HepG2 (cell line): Measurements from ENCODE around the gene BMERB1. TPM values are rescaled to one million over a fixed set of nuclear protein-coding genes. Genes with fewer than 3 reads are reported as not detected.
A peak's percentile ranks its signal among the peaks of the same experiment; 100 is the strongest.

Experiments used
- FOXC1 ChIP-seq: sonication (generic); formaldehyde crosslinking; IDR thresholded peaks from 2 replicates; pipeline ENCODE4 v1.8.0; 2022; ENCODE audit warnings: mild to moderate bottlenecking, missing genetic modification reagents, borderline replicate concordance
- HDAC6 ChIP-seq: fragments of 200-600 bp; sonication (generic); IDR thresholded peaks from 2 replicates; pipeline ENCODE4 v1.7.0; 2017; ENCODE audit warnings: mild to moderate bottlenecking, antibody characterized with exemption, low read length, low read depth
- RARA ChIP-seq: IDR thresholded peaks from 2 replicates; pipeline ENCODE4 v1.6.1; 2016; ENCODE audit warnings: missing genetic modification reagents, missing compliant biosample characterization
- SMYD3 ChIP-seq: sonication (generic); formaldehyde crosslinking; IDR thresholded peaks from 2 replicates; pipeline ENCODE4 v1.8.1; 2023; ENCODE audit warnings: mild to moderate bottlenecking, missing genetic modification reagents
- STAT5B ChIP-seq: sonication (generic); formaldehyde crosslinking; IDR thresholded peaks from 2 replicates; pipeline ENCODE4 v1.4.0; 2020; ENCODE audit warnings: missing genetic modification reagents
- ZNF605 ChIP-seq: sonication (generic); formaldehyde crosslinking; IDR thresholded peaks from 2 replicates; pipeline ENCODE4 v1.8.0; 2022; ENCODE audit warnings: mild to moderate bottlenecking, missing genetic modification reagents
- polyA plus RNA-seq, 8 experiments: library from polyadenylated mRNA; depleted of rRNA in 3 of 8; stranded (reverse) in 7 of 8; unstranded in 1 of 8; fragments of >200 nt; fragmentation: Illumina TruSeq in 4 of 8; extraction: Trizol in 4 of 8; gene quantifications; 2 replicates each; pipeline versions ENCODE4 v1.2.1 to v1.2.3, GENCODE V29; 2011 to 2016; ENCODE audit warnings: low read depth in 4 of 8, missing spikeins in 1 of 8, mixed read lengths in 1 of 8; ENCODE audit not compliant: insufficient read depth in 1 of 8
- total RNA-seq, 5 experiments: library from RNA; depleted of rRNA; stranded (reverse); fragments of >200 nt; fragmentation: Illumina TruSeq; extraction: Trizol; gene quantifications; 2 replicates each; pipeline ENCODE4 v1.2.3, GENCODE V29; 2016; ENCODE audit warnings: low read depth in 1 of 5
- TF ChIP-seq, protein P1 (sequence below): sonication (generic); formaldehyde crosslinking; IDR thresholded peaks from 2 replicates; pipeline ENCODE4 v1.5.1; 2020; ENCODE audit warnings: mild to moderate bottlenecking, missing genetic modification reagents, moderate library complexity
- TF ChIP-seq, protein P2 (sequence below): sonication (generic); formaldehyde crosslinking; IDR thresholded peaks from 2 replicates; pipeline ENCODE4 v1.5.0; 2020; ENCODE audit warnings: mild to moderate bottlenecking, missing genetic modification reagents, borderline replicate concordance

BMERB1 gene
- total and polyA plus RNA-seq, 2 of the 13 experiments (the other 11 are each of a cell fraction or from before 2014, with no cell fraction given) = 1.4 TPM

DNA sequence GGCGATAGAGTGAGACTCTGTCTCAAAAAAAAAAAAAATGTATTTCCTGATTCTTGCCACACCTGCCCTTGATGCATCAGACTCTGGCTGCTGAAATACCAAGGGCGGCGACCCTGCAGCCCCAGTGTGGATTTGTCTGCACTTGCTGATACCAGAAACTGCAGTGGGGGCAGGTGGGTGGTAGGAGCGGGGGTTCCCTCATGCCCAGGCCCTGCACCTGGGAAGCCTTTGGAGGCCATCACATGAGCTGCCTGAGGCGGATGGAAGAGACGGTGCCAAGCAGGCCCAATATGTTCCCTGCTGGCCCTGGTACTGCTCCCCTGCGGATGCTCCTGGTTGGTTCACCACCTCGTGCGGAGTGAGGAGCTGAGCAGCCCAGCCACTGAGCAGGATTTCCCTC lies 157.9 kb downstream of the BMERB1 start (continued):
- TF ChIP-seq, protein P1, sequence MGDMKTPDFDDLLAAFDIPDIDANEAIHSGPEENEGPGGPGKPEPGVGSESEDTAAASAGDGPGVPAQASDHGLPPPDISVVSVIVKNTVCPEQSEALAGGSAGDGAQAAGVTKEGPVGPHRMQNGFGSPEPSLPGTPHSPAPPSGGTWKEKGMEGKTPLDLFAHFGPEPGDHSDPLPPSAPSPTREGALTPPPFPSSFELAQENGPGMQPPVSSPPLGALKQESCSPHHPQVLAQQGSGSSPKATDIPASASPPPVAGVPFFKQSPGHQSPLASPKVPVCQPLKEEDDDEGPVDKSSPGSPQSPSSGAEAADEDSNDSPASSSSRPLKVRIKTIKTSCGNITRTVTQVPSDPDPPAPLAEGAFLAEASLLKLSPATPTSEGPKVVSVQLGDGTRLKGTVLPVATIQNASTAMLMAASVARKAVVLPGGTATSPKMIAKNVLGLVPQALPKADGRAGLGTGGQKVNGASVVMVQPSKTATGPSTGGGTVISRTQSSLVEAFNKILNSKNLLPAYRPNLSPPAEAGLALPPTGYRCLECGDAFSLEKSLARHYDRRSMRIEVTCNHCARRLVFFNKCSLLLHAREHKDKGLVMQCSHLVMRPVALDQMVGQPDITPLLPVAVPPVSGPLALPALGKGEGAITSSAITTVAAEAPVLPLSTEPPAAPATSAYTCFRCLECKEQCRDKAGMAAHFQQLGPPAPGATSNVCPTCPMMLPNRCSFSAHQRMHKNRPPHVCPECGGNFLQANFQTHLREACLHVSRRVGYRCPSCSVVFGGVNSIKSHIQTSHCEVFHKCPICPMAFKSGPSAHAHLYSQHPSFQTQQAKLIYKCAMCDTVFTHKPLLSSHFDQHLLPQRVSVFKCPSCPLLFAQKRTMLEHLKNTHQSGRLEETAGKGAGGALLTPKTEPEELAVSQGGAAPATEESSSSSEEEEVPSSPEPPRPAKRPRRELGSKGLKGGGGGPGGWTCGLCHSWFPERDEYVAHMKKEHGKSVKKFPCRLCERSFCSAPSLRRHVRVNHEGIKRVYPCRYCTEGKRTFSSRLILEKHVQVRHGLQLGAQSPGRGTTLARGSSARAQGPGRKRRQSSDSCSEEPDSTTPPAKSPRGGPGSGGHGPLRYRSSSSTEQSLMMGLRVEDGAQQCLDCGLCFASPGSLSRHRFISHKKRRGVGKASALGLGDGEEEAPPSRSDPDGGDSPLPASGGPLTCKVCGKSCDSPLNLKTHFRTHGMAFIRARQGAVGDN (CRISPR knock-in tag) = peak; percentile 77
- TF ChIP-seq SMYD3 (CRISPR knock-in tag) (no peak), STAT5B (CRISPR knock-in tag) (no peak), ZNF605 (CRISPR knock-in tag) (no peak), RARA (CRISPR knock-in tag) (no peak), FOXC1 (CRISPR knock-in tag) (no peak), HDAC6 (no peak)
- TF ChIP-seq, protein P2, sequence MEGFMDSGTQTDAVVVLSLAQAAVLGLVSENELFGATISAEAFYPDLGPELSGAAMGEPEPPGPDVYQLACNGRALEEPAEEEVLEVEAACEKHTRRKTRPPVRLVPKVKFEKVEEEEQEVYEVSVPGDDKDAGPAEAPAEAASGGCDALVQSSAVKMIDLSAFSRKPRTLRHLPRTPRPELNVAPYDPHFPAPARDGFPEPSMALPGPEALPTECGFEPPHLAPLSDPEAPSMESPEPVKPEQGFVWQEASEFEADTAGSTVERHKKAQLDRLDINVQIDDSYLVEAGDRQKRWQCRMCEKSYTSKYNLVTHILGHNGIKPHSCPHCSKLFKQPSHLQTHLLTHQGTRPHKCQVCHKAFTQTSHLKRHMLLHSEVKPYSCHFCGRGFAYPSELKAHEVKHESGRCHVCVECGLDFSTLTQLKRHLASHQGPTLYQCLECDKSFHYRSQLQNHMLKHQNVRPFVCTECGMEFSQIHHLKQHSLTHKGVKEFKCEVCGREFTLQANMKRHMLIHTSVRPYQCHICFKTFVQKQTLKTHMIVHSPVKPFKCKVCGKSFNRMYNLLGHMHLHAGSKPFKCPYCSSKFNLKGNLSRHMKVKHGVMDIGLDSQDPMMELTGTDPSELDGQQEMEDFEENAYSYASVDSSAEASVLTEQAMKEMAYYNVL (CRISPR knock-in tag) = no peak
